WTC11 (cell line): ENCODE data around the gene RAI1. TPM values are rescaled to one million over a fixed set of nuclear protein-coding genes. Genes with fewer than 3 reads are reported as not detected.

Source experiments
- ATAC-seq: fragments of 200-7000 bp; cut with Tn5 transposase; 2 replicates; pipeline ENCODE4 v1.10.0; 2021; ENCODE audit warnings: mild to moderate bottlenecking, moderate library complexity
- CTCF ChIA-PET: fragments of 300-600 bp; sonication (Branson Sonifier 250); formaldehyde crosslinking; loops from one replicate; lab custom pipeline; 2021; ENCODE audit warnings: antibody characterized with exemption; lab: Charles Lee
- POLR2A ChIA-PET: fragments of 350-600 bp; sonication (Branson Sonifier 250); formaldehyde crosslinking; loops from one replicate; lab custom pipeline; 2021; ENCODE audit warnings: antibody characterized with exemption; lab: Charles Lee
- DNase-seq: peaks from one replicate; pipeline ENCODE4 v3.0.0; 2021; ENCODE audit warnings: low spot score
- H3K27ac Mint-ChIP-seq: 2 replicates; pipeline ENCODE4 v1.8.0; 2021; ENCODE audit warnings: mixed read lengths
- H3K27me3 Mint-ChIP-seq: 2 replicates; pipeline ENCODE4 v1.8.0; 2021; ENCODE audit warnings: low read depth, mild to moderate bottlenecking, moderate library complexity, mixed read lengths
- H3K36me3 Mint-ChIP-seq: 2 replicates; pipeline ENCODE4 v1.8.0; 2021; ENCODE audit warnings: mixed read lengths
- H3K4me1 Mint-ChIP-seq: 2 replicates; pipeline ENCODE4 v1.8.0; 2022; ENCODE audit warnings: mixed read lengths
- H3K4me3 Mint-ChIP-seq: 2 replicates; pipeline ENCODE4 v1.8.0; 2021; ENCODE audit warnings: mild to moderate bottlenecking, moderate library complexity, mixed read lengths
- H3K9me3 Mint-ChIP-seq: 2 replicates; pipeline ENCODE4 v1.8.0; 2021; ENCODE audit warnings: mixed read lengths
- AFF4 ChIP-seq: sonication (generic); formaldehyde crosslinking; IDR thresholded peaks from 2 replicates; pipeline ENCODE4 v1.8.1; 2023; ENCODE audit warnings: mild to moderate bottlenecking, missing genetic modification reagents, borderline replicate concordance
- ATF2 ChIP-seq: sonication (generic); formaldehyde crosslinking; IDR thresholded peaks from 2 replicates; pipeline ENCODE4 v1.8.1; 2022; ENCODE audit warnings: low read depth, missing genetic modification reagents, borderline replicate concordance
- CREB1 ChIP-seq: sonication (generic); formaldehyde crosslinking; IDR thresholded peaks from 2 replicates; pipeline ENCODE4 v1.8.0; 2023; ENCODE audit warnings: mild to moderate bottlenecking, missing genetic modification reagents
- E2F4 ChIP-seq: sonication (generic); formaldehyde crosslinking; IDR thresholded peaks from 2 replicates; pipeline ENCODE4 v1.8.1; 2022; ENCODE audit warnings: low read depth, mild to moderate bottlenecking, moderate library complexity, missing genetic modification reagents, borderline replicate concordance
- ELF4 ChIP-seq: sonication (generic); formaldehyde crosslinking; IDR thresholded peaks from 2 replicates; pipeline ENCODE4 v1.8.1; 2022; ENCODE audit warnings: low read depth, mild to moderate bottlenecking, moderate library complexity, missing genetic modification reagents
- EMX1 ChIP-seq: fragments of 250-450 bp; sonication (Bioruptor Pico); IDR thresholded peaks from 2 replicates; pipeline ENCODE4 v1.8.0; 2021; ENCODE audit warnings: mild to moderate bottlenecking
- FOXK1 ChIP-seq: sonication (generic); formaldehyde crosslinking; IDR thresholded peaks from 2 replicates; pipeline ENCODE4 v1.8.0; 2022; ENCODE audit warnings: mild to moderate bottlenecking, moderate library complexity, missing genetic modification reagents
- OVOL2 ChIP-seq: fragments of 250-450 bp; sonication (Bioruptor Pico); IDR thresholded peaks from 2 replicates; pipeline ENCODE4 v1.9.0; 2021; ENCODE audit warnings: mild to moderate bottlenecking, borderline replicate concordance
- PREB ChIP-seq: sonication (generic); formaldehyde crosslinking; IDR thresholded peaks from 2 replicates; pipeline ENCODE4 v1.8.1; 2022; ENCODE audit warnings: mild to moderate bottlenecking, missing genetic modification reagents, moderate library complexity, borderline replicate concordance
- SOX15 ChIP-seq: fragments of 250-450 bp; sonication (Bioruptor Pico); IDR thresholded peaks from 2 replicates; pipeline ENCODE4 v1.9.0; 2021; ENCODE audit warnings: mild to moderate bottlenecking
- SP1 ChIP-seq: sonication (generic); formaldehyde crosslinking; conservative IDR thresholded peaks from 2 replicates; pipeline ENCODE4 v1.8.1; 2022; ENCODE audit warnings: missing genetic modification reagents
- TEAD4 ChIP-seq: sonication (generic); formaldehyde crosslinking; IDR thresholded peaks from 2 replicates; pipeline ENCODE4 v1.8.0; 2022; ENCODE audit warnings: mild to moderate bottlenecking, missing genetic modification reagents
- ZNF138 ChIP-seq: sonication (generic); formaldehyde crosslinking; conservative IDR thresholded peaks from 2 replicates; pipeline ENCODE4 v1.8.1; 2022; ENCODE audit warnings: mild to moderate bottlenecking, moderate library complexity, missing genetic modification reagents
- ZNF532 ChIP-seq: fragments of 250-450 bp; sonication (Bioruptor Pico); IDR thresholded peaks from 2 replicates; pipeline ENCODE4 v1.9.0; 2021; ENCODE audit warnings: mild to moderate bottlenecking, borderline replicate concordance
- total RNA-seq: library from RNA; stranded (reverse); gene quantifications from 3 replicates; pipeline ENCODE4 v1.2.3, GENCODE V29; 2021
- TF ChIP-seq, protein P1 (sequence below): sonication (generic); formaldehyde crosslinking; IDR thresholded peaks from 2 replicates; pipeline ENCODE4 v1.8.0; 2022; ENCODE audit warnings: mild to moderate bottlenecking, missing genetic modification reagents

The RAI1 gene
- total RNA-seq, 1 experiment from 2014 or later: 12.7 TPM

- Mint-ChIP-seq H3K9me3 (no peaks in the 10 kb centered on the region), H3K27ac (no peak overlapping the region), H3K4me1 (peaks cover 26% of the 10 kb centered on the region), H3K4me3 (no peak overlapping the region), H3K27me3 (peaks cover 98% of the 10 kb centered on the region), H3K36me3 (no peaks in the 10 kb centered on the region)
- TF ChIP-seq E2F4 (CRISPR knock-in tag) (no peak), ELF4 (CRISPR knock-in tag) (no peak), ZNF532 (no peak), SP1 (CRISPR knock-in tag) (no peak), PREB (CRISPR knock-in tag) (no peak), TEAD4 (CRISPR knock-in tag) (no peak), SOX15 (CRISPR knock-in tag) (no peak), ATF2 (CRISPR knock-in tag) (no peak), CREB1 (CRISPR knock-in tag) (no peak), AFF4 (CRISPR knock-in tag) (no peak), OVOL2 (CRISPR knock-in tag) (no peak), FOXK1 (CRISPR knock-in tag) (no peak), ZNF138 (no peak), EMX1 (CRISPR knock-in tag) (no peak)
- TF ChIP-seq, protein P1, sequence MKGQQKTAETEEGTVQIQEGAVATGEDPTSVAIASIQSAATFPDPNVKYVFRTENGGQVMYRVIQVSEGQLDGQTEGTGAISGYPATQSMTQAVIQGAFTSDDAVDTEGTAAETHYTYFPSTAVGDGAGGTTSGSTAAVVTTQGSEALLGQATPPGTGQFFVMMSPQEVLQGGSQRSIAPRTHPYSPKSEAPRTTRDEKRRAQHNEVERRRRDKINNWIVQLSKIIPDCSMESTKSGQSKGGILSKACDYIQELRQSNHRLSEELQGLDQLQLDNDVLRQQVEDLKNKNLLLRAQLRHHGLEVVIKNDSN (CRISPR knock-in tag): no peak
- POLR2A ChIA-PET: no interaction called here
- CTCF ChIA-PET: no interaction called here
- no peak for ATAC-seq
- DNase-seq: no peak
Observed at GRCh38 chr17:17721140-17721668, 39.9 kb downstream of the RAI1 start.
